ENCODE measurements around the gene SARS1.

DNA sequence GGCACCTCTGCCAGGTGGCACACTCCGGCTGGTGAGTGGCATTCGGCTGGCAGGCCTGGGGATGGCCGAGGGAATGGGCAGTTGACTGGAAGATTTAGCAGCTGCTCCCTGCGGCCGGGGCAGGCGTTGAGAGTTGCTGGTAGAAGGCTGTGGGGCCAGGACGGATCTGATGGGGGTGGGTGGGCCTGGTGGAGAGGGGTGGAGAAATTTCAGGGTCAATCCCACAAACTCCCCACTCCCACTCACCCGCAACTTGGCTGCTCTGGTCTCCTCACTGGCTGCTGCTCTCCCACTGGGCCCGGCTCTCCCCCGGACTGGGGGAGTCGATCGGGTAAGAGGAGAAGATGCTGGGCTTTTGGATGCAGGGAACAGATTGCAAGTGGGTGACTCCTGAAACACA, 67.1 kb downstream of the SARS1 start:
- TF ChIP-seq, protein P1, sequence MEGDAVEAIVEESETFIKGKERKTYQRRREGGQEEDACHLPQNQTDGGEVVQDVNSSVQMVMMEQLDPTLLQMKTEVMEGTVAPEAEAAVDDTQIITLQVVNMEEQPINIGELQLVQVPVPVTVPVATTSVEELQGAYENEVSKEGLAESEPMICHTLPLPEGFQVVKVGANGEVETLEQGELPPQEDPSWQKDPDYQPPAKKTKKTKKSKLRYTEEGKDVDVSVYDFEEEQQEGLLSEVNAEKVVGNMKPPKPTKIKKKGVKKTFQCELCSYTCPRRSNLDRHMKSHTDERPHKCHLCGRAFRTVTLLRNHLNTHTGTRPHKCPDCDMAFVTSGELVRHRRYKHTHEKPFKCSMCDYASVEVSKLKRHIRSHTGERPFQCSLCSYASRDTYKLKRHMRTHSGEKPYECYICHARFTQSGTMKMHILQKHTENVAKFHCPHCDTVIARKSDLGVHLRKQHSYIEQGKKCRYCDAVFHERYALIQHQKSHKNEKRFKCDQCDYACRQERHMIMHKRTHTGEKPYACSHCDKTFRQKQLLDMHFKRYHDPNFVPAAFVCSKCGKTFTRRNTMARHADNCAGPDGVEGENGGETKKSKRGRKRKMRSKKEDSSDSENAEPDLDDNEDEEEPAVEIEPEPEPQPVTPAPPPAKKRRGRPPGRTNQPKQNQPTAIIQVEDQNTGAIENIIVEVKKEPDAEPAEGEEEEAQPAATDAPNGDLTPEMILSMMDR (IDR thresholded peaks at IDR 0.05) = no peak
- TF ChIP-seq EZH2 (IDR thresholded peaks at IDR 0.05; ENCODE audit: borderline replicate concordance, insufficient read depth, low read depth, low read length, poor library complexity, severe bottlenecking) = no peak

Data from B cell (primary cell).